ENCODE results near the gene B3GNT8.

DNA sequence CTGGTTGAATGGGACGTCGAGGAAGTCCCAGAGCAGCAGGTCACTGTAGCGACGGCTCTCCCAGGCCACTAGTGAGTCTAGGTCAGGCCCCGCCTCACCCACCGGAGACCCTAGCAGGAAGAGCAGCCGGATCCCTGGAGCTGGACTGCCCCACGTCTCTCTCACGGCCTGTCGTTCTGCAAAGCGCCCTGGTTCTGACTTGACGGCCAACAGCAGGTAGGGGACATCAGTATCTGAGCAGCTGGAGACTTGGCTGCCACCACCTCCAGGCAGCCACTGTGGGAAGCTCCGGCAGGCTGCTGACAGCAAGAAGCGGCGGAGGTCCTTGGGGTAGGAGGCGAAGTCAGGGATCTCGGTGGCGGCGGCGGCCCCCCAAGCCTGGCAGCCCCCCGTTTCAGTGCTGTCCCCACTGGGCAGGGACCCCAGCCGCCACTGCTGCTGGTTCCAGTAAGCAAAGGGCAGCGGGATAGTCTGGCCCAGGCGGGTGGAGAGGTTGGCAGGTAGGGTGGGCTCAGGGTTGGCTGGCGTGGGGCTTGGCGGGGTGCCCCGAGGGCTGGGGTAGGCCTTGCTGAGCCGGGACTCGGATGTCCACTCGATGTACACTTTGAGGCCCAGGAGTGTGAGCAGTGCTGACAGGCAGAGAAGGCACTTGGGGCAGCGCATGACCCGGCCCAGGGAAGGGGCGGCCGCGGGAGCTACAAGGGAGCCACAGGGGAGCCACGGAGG is 895 bp downstream of the B3GNT8 start:
- TF ChIP-seq, protein P1, sequence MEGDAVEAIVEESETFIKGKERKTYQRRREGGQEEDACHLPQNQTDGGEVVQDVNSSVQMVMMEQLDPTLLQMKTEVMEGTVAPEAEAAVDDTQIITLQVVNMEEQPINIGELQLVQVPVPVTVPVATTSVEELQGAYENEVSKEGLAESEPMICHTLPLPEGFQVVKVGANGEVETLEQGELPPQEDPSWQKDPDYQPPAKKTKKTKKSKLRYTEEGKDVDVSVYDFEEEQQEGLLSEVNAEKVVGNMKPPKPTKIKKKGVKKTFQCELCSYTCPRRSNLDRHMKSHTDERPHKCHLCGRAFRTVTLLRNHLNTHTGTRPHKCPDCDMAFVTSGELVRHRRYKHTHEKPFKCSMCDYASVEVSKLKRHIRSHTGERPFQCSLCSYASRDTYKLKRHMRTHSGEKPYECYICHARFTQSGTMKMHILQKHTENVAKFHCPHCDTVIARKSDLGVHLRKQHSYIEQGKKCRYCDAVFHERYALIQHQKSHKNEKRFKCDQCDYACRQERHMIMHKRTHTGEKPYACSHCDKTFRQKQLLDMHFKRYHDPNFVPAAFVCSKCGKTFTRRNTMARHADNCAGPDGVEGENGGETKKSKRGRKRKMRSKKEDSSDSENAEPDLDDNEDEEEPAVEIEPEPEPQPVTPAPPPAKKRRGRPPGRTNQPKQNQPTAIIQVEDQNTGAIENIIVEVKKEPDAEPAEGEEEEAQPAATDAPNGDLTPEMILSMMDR (IDR thresholded peaks at IDR 0.05): no peak
- no peak for TF ChIP-seq ZFX (IDR thresholded peaks at IDR 0.05; ENCODE audit: borderline replicate concordance)

All from 22Rv1 (cell line).